Measurements from ENCODE around the gene TTC34. TPM values are rescaled to one million over a fixed set of nuclear protein-coding genes. Genes with fewer than 3 reads are reported as not detected.

TTC34 gene
- total and polyA plus RNA-seq, 3 donors from 2014 or later, result 3.0 to 5.2 (median 4.1) TPM

GRCh38 chr1:2808831-2809605, 7.5 kb upstream of the TTC34 start:
- DNase-seq, result no peak
- intact Hi-C loops (cut with DNase I; ENCODE audit: low total_unique reads), result no loop called here
- H3K36me3 ChIP-seq (ENCODE audit: low read depth, missing control alignments), result no peaks in the 10 kb centered on the region
- no peaks in the 10 kb centered on the region for H3K4me1 ChIP-seq
- no peak overlapping the region for H3K27ac ChIP-seq
- no peaks in the 10 kb centered on the region for H3K9me3 ChIP-seq
- TF ChIP-seq POLR2A (IDR thresholded peaks at IDR 0.05), result no peak
- TF ChIP-seq CTCF (IDR thresholded peaks at IDR 0.05), result no peak
- no peak overlapping the region for H3K4me3 ChIP-seq
- WGBS, 2 donors, result 92 to 93% methylated on average over 18 to 34 of the region's 34 CpGs
- H3K27me3 ChIP-seq, result no peaks in the 10 kb centered on the region

DNA sequence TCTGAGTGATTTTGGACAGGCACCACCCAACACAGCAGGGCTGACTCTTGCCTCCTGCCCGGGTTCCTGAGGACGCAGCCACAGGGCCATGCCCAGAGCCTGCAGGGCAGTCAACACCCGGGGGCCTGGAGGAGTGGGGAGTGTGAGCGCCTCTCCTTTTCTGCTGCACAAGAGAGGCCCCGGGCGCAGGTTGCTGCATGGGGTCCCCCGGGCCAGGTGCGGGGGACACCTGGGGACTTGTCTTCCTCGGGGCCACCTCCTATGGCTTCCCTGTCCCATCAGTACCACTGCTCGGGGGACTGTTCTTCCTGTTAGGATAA, 6.9 kb upstream of the TTC34 start:
- TF ChIP-seq CTCF (IDR thresholded peaks at IDR 0.05), result no peak
- no peak for TF ChIP-seq POLR2A (IDR thresholded peaks at IDR 0.05)
- DNase-seq, result no peak
- Histone ChIP-seq H3K27me3 (no peaks in the 10 kb centered on the region), H3K36me3 (ENCODE audit: low read depth, missing control alignments) (no peaks in the 10 kb centered on the region), H3K4me1 (no peaks in the 10 kb centered on the region), H3K9me3 (no peaks in the 10 kb centered on the region), H3K4me3 (no peak overlapping the region), H3K27ac (no peak overlapping the region)
- intact Hi-C loops (cut with DNase I; ENCODE audit: low total_unique reads), result no loop called here
- 91 to 97% methylated on average over 8 to 10 of the region's 10 CpGs for WGBS, 2 donors

DNA sequence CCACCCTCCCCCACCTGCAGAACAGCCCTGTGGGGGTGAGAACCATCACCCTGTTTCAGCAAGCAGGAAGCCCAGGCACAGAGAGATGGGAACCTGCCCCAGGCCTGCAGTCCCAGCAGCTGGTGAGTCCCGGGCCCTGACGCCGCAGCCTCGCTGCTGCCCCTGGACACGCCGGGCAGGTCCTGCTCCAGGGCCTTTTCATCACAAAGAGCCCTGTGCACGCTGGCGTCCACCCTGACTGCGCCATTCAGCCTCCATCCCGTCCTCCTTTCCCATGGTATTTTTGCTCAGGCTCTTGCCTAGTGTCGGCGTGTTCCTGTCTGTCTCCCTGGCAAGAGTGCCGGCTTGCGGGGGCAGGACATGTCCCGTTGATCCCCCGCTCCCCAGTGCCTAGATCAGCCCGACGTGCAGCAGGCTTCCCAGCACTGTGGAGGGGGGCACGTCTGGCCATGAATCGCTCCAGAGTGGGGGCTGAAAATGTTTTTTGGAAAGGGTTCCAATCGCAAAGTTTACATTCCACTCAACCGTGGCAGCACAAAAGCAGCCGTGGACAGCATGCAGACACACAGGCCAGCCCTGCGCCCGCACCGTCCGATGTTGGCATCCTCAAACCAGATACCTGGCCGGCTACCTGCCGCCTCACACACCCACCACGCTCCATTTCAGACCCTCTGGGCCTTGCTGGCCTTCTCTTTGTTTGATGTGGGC, 6.3 kb upstream of the TTC34 start:
- no peak overlapping the region for H3K4me3 ChIP-seq
- no peak for TF ChIP-seq CTCF (IDR thresholded peaks at IDR 0.05)
- TF ChIP-seq POLR2A (IDR thresholded peaks at IDR 0.05), result no peak
- no peaks in the 10 kb centered on the region for H3K4me1 ChIP-seq
- H3K9me3 ChIP-seq, result no peaks in the 10 kb centered on the region
- 82% methylated on average over 22 to 27 of the region's 30 CpGs for WGBS, 2 donors
- H3K27ac ChIP-seq, result no peak overlapping the region
- H3K27me3 ChIP-seq, result no peaks in the 10 kb centered on the region
- H3K36me3 ChIP-seq (ENCODE audit: low read depth, missing control alignments), result no peaks in the 10 kb centered on the region
- DNase-seq, result no peak
- intact Hi-C loops (cut with DNase I; ENCODE audit: low total_unique reads), result no loop called here

GRCh38 chr1:2807036-2807435, 5.5 kb upstream of the TTC34 start:
- Histone ChIP-seq H3K36me3 (ENCODE audit: low read depth, missing control alignments) (no peaks in the 10 kb centered on the region), H3K9me3 (no peaks in the 10 kb centered on the region), H3K4me1 (no peaks in the 10 kb centered on the region), H3K27ac (no peak overlapping the region), H3K27me3 (no peaks in the 10 kb centered on the region), H3K4me3 (no peak overlapping the region)
- TF ChIP-seq POLR2A (IDR thresholded peaks at IDR 0.05) (no peak), CTCF (IDR thresholded peaks at IDR 0.05) (no peak)
- intact Hi-C loops (cut with DNase I; ENCODE audit: low total_unique reads), result no loop called here
- 75 to 85% methylated on average over 5 to 8 of the region's 8 CpGs for WGBS, 2 donors
- DNase-seq, result no peak
